Mesothelial cell of epicardium (in vitro differentiated cells): ENCODE results near the gene GALNT10. TPM values are rescaled to one million over a fixed set of nuclear protein-coding genes. Genes with fewer than 3 reads are reported as not detected.
A peak's percentile ranks its signal among the peaks of the same experiment; 100 is the strongest.

ENCODE experiments used
- DNase-seq, 2 experiments: peaks; one replicate each; pipeline ENCODE4 v3.0.0; 2021; ENCODE audit warnings: low spot score in 2 of 2; ENCODE audit not compliant: unreplicated experiment in 2 of 2
- H3K27ac Mint-ChIP-seq: 2 replicates; pipeline ENCODE4 v1.8.0; 2021; ENCODE audit warnings: mixed read lengths
- H3K27me3 Mint-ChIP-seq: 2 replicates; pipeline ENCODE4 v1.8.0; 2021; ENCODE audit warnings: low read depth, mixed read lengths
- H3K36me3 Mint-ChIP-seq: 2 replicates; pipeline ENCODE4 v1.8.0; 2021; ENCODE audit warnings: mixed read lengths
- H3K4me1 Mint-ChIP-seq: 2 replicates; pipeline ENCODE4 v1.8.0; 2021; ENCODE audit warnings: mixed read lengths
- H3K4me3 Mint-ChIP-seq: 2 replicates; pipeline ENCODE4 v1.8.0; 2021; ENCODE audit warnings: mild to moderate bottlenecking, moderate library complexity, mixed read lengths
- H3K9me3 Mint-ChIP-seq: 2 replicates; pipeline ENCODE4 v1.8.0; 2021; ENCODE audit warnings: mixed read lengths
- total RNA-seq: library from RNA; stranded (reverse); gene quantifications from 3 replicates; pipeline ENCODE4 v1.2.1, GENCODE V29; 2021
- TF ChIP-seq, protein P1 (sequence below): fragments of 200-600 bp; sonication (generic); IDR thresholded peaks from one replicate; pipeline ENCODE4 v1.5.0; 2021; ENCODE audit warnings: antibody characterized with exemption; ENCODE audit not compliant: unreplicated experiment

Gene GALNT10
- total RNA-seq, 1 donor from 2014 or later = 13.9 TPM

DNA sequence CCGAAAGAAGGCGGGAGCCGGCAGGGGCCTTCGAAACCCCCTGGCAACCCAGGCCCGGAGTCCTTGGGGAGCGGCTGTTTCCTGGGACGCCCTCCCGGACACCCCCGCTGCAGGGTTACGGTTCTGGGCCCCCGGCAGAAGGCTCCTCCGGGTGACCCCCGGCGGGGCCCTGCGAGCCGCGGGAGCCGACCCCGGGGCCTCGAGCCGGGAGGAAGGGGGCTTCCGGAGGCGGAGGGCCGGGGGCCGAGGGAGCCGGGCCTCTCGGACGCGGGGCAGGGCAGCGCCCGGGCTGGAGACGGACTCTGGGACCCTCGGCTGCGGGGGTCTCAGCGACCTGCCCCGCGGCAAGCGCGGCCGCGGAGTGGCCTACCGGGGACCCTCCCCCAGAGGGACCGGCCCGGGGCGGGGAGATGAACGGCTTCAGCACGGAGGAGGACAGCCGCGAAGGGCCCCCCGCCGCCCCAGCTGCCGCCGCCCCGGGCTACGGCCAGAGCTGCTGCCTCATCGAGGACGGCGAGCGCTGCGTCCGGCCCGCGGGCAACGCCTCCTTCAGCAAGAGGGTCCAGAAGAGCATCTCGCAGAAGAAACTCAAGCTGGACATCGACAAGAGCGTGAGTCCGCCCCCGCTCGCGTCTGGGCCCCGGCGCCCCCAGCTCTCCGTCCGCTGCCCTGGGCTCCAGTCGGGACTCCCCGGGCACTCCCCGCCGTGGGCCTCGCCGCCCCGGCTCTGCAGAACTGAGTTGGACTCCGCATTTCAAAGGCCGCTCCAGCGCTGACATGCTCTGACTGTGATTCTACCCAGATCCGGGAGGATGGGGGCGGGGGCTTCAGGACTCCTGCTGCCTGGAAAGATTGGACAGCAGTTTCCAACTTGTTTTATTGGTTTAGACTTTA, 255.9 kb downstream of the GALNT10 start:
- no peaks in the 10 kb centered on the region for H3K27me3 Mint-ChIP-seq
- H3K36me3 Mint-ChIP-seq = peaks cover 12% of the 10 kb centered on the region
- peaks cover 31% of the 10 kb centered on the region for H3K4me1 Mint-ChIP-seq
- TF ChIP-seq, protein P1, sequence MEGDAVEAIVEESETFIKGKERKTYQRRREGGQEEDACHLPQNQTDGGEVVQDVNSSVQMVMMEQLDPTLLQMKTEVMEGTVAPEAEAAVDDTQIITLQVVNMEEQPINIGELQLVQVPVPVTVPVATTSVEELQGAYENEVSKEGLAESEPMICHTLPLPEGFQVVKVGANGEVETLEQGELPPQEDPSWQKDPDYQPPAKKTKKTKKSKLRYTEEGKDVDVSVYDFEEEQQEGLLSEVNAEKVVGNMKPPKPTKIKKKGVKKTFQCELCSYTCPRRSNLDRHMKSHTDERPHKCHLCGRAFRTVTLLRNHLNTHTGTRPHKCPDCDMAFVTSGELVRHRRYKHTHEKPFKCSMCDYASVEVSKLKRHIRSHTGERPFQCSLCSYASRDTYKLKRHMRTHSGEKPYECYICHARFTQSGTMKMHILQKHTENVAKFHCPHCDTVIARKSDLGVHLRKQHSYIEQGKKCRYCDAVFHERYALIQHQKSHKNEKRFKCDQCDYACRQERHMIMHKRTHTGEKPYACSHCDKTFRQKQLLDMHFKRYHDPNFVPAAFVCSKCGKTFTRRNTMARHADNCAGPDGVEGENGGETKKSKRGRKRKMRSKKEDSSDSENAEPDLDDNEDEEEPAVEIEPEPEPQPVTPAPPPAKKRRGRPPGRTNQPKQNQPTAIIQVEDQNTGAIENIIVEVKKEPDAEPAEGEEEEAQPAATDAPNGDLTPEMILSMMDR = no peak
- no peaks in the 10 kb centered on the region for H3K9me3 Mint-ChIP-seq
- H3K27ac Mint-ChIP-seq = peak overlapping the region; percentile 88
- DNase-seq = peak; percentile 51 to 77
- H3K4me3 Mint-ChIP-seq = peak overlapping the region; percentile 78

GRCh38 chr5:154447089-154447725, 256.7 kb downstream of the GALNT10 start:
- peaks cover 31% of the 10 kb centered on the region for H3K4me1 Mint-ChIP-seq
- TF ChIP-seq, protein P1 = no peak
- peaks cover 5% of the 10 kb centered on the region for H3K36me3 Mint-ChIP-seq
- peak overlapping the region; percentile 88 for H3K27ac Mint-ChIP-seq
- no peaks in the 10 kb centered on the region for H3K9me3 Mint-ChIP-seq
- peak overlapping the region; percentile 78 for H3K4me3 Mint-ChIP-seq
- no peak for DNase-seq
- H3K27me3 Mint-ChIP-seq = no peaks in the 10 kb centered on the region

DNA sequence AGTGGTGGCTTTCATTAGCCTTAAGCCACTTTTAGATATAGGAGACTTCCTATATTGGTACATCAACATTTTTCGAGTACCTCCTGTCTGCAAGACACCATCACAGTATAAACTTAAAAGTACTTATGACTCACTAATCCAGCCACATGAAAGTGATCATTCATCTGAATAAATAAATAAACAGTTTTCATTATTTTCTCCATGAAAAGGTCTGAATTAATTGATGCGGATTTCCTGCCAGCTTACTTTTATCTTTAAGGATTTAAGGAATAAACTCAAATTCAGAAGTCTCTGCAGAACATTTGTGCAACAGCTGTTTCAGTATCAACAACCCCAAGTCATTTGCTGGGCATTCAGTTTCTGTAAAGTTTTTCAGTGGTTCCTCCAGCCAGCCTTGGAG, 259.3 kb downstream of the GALNT10 start:
- Mint-ChIP-seq H3K27me3 (no peaks in the 10 kb centered on the region), H3K9me3 (no peaks in the 10 kb centered on the region)

DNA sequence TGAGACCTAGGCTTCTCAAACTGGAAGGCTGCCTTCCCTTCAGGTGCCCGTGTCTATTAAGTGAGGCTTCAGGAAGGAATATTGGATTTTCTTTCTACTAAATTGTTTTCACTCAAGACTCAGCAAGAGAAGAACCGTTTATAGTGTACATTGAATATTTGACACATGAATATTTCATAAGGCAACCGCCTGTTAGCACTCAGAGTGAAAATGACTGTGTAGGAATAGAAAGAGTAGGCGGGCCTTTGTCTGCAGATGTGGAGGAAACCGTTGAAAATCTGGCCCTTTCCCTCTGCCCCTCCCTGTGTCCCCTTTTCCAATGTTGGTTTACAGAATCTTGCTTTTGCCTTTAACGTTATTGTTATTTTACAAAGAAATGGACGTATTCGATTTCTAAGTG, 261.4 kb downstream of the GALNT10 start:
- Mint-ChIP-seq H3K4me1 (peaks cover 17% of the 10 kb centered on the region), H3K9me3 (no peaks in the 10 kb centered on the region), H3K4me3 (no peak overlapping the region), H3K27me3 (no peaks in the 10 kb centered on the region), H3K36me3 (peaks cover 29% of the 10 kb centered on the region), H3K27ac (no peak overlapping the region)
- TF ChIP-seq, protein P1 = no peak
- DNase-seq = no peak

More for the DNA sequence above, 259.3 kb downstream of the GALNT10 start:
- Mint-ChIP-seq H3K27ac (no peak overlapping the region), H3K4me1 (peaks cover 27% of the 10 kb centered on the region), H3K4me3 (no peak overlapping the region), H3K36me3 (peaks cover 18% of the 10 kb centered on the region)
- no peak for DNase-seq
- TF ChIP-seq, protein P1 = no peak

GRCh38 chr5:154455585-154455984, 265.1 kb downstream of the GALNT10 start:
- no peaks in the 10 kb centered on the region for H3K4me1 Mint-ChIP-seq
- DNase-seq = no peak
- no peaks in the 10 kb centered on the region for H3K9me3 Mint-ChIP-seq
- H3K36me3 Mint-ChIP-seq = peaks cover 39% of the 10 kb centered on the region
- H3K4me3 Mint-ChIP-seq = no peak overlapping the region
- H3K27ac Mint-ChIP-seq = no peak overlapping the region
- TF ChIP-seq, protein P1 = no peak
- H3K27me3 Mint-ChIP-seq = no peaks in the 10 kb centered on the region
